NCI-H524 (cell line): ENCODE data around the gene EVI2A.

ENCODE experiments used
- DNase-seq, 2 experiments: peaks; one replicate each; lab custom pipeline; 2025; lab: John Stamatoyannopoulos, UW

The EVI2A gene

DNA sequence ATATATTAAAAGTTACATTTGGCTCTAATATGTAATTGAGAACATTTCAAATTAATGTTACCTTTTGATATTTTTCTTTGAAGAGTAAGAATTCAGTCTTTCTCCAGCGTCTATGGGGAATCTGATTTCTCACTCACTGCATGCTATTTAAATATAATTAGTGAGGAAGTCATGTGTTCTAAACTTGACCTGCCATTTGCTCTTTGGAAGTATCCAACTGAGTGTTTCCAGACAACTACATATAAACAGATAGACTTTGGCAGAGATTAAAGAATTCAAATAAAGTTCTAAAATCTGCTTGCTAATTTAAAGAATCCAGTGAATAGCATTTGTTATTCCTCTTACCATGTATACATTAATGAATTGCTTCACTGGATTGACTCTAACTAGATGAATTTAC lies 47.9 kb downstream of the EVI2A start:
- DNase-seq: no peak

DNA sequence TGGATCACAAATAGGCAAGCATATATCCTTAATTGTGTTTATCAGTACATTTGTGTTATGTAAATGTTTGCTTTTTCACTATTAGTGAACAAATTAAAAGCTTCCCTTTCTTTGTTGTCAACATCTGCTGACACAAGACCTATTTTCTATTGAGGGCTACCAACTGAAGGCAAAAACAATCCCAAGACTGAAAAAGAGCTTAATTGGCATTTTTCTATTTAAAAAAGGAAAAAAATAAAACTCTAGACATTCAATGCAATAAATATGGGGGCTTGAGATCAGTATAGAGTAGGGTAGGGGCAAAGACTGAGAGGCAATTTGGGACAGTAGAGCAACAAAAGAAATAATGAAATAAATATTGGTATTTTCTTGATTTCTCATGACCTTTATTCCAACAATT lies 48.6 kb downstream of the EVI2A start:
- no peak for DNase-seq

DNA sequence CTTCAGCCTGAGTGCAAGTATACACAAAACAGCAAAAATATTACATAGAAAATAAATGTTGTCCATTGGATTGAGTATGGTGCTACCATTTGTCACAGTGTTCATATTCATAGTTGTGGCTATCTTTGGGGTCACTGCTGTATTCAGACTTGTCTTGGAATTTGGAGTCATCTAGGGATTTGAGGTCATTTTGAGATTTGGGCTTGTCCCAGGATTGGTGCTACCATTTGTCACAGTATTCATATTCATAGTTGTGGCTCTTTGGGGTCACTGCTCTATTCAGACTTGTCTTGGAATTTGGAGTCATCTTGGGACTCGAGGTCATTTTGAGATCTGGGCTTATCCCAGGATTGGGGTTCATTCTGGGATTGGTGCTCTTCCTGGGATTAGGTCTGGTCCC lies 49.2 kb downstream of the EVI2A start:
- DNase-seq: no peak

DNA sequence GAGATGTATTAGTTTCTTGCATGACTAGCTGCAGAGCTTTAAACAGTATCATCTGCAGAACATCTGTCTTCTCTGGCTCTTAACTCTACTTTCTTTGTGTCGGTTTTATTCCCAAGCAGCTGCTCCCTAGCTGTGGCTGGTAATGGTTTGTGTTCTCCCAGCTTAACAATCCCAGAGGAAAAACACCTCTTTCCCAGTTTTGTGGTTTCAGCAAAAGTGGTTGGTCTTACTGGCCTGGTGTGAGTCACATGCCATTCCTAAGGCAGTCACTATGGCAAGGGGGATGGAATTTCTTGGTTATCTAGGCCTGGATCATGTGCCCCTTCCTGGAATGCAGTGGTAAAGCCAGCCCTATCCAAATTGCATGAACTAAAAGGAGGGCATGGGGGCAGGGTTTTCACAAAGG lies 51.8 kb downstream of the EVI2A start:
- peak in 1 of 2 experiments; percentile 36 for DNase-seq

DNA sequence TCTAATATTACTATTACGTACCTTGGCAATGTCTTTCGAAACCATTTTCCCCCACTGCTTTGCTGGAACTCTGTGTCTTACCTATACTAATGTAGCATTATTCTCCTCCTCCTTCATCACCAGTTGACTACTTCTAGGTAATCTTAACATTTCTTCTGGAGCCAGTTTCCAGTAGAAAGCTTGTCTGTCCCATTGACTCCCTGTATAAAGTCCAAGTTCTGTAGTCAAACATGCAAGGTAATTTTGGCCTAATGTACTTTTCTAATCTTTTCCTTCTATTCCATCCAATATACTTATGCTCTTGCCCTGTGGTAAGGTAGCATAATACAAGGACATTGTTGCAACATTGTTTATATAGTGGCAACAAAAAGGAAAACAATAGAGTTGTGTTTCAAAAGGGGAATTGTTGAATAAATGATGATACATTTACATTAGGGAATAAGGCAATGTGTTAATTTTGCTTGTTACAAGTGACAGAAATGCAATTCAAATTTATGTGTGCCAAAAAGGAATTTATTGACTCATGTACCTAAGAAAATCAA lies 52.3 kb downstream of the EVI2A start:
- no peak for DNase-seq
